GM18861 (cell line): ENCODE results near the gene SAMD1.
"Not testable (repeated sequence)": the region's sequence is repeated elsewhere in the genome, so short reads cannot be mapped to it uniquely, and the experiment has no call there.

Source experiments
- ATAC-seq: cut with Tn5 transposase; IDR thresholded peaks from one replicate; pipeline ENCODE4 v1.9.1; 2021; ENCODE audit not compliant: unreplicated experiment

The SAMD1 gene

DNA sequence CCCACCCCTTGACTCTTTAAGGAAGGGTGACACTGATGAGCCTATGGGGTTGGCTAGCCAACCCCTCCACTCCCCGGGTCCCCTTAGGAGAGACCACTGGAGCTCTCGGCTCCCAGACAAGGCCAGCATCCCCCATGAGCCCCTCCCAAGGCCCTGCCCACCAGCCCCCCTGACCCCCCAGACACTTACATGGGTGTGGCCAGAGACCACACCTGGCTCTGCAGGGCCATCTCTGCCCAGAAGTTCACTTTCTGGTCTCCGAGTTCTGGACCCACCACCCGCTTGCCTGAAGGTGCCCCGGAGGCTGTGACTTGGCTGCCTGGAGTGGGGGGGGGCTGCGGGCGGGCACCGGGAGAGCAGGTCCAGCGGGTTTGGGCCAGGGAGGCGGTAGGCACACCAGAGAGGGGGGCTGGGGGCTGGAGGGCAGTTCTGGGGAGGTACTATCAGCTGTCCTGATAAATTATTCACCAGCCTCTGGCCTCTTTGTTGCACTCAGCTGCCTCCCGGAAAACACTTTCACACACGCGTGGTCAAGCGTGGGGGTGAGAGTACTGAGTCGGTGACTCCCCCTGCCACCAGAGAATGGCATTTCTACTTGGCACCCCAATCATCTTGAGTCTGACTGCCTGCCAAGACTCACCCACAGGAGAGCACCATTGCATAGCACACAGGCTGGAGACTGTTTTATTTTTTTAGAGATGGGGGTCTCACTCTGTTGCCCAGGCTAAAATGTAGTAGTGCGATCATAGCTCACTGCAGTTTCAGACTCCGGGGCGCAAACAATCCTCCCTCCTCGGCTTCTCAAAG, 28.6 kb downstream of the SAMD1 start, which contains the start of gene PALM3:
Gene PALM3, minus strand, starts transcription at position 326 of the 807 bp plus-strand sequence. Its CDS starts 96 bp downstream, at position 230.
- ATAC-seq, result no peak

DNA sequence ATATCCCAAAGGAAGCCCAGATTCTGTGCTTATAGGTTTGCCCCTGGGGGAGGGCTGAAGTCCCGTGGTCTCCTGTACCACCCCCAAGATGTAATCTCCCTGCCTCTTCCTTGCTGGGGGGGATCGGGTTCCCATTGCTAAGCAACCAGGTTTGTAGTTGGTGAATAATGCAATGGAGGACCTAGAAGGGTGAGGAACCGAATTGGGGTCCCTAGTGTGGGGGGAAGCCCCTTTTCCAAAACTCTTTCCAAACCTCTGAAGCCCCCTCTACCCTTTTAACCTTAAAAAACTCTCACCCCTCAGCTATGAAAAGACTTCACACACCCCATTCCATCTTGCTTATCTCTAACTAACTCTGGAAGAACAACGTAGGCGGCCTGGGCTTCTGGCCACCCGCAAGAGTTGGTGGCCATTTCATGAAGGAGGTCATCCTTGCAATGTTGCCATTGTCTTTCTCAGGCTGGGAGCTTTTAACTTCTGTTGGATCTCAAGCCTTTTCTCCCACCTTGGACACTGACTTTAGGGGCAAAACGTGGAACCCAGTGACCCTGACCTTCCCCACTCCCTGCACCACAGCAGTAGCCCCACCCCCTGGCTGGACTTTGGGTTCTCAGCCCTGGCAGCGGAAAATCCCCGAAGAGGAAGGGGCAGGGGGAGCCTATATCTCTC, 29.3 kb downstream of the SAMD1 start:
- ATAC-seq, result no peak

DNA sequence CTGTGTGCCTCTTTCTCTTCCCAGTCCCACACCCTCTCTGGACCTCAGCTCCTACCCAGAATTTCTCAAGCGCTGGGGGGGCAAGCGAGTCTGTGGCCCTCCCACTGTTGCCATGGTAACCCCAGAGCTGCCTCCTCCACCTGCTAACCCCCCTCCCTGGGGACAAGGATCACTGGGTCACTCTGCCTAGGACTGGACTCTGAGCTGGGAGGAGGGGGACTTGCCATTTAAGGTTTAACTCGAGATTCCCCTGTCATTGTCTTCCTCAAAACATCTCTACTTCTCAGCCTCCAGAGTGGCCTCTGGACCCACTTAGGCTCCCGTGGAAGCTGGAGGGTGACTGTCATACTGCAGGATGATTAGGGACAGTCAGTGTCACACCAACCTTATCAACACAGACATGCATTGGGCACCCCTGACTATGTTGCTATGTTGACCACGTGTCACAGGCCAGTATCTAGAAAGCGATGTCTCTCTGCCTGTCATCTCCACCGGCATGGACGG, 30.8 kb downstream of the SAMD1 start:
- no peak for ATAC-seq

DNA sequence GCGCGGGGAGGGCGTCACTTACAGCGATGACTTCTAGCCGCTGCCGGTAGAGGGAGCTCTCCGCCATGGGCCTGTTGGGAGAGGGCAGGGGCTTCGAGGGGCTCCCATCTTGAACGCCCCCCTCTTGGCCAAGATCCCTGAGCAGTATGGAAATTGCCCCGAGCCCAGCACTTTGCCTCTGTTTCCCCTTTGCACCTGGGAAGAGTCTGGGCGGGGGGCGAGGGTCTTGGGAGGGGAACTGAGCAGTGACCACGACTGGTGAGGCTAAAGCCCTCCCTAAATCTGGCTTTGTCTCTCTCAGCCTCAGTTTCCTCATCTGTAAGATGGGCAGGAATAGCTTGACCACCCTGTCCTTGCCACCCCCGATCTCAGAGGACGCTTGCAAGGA, 31.5 kb downstream of the SAMD1 start:
- no peak for ATAC-seq

DNA sequence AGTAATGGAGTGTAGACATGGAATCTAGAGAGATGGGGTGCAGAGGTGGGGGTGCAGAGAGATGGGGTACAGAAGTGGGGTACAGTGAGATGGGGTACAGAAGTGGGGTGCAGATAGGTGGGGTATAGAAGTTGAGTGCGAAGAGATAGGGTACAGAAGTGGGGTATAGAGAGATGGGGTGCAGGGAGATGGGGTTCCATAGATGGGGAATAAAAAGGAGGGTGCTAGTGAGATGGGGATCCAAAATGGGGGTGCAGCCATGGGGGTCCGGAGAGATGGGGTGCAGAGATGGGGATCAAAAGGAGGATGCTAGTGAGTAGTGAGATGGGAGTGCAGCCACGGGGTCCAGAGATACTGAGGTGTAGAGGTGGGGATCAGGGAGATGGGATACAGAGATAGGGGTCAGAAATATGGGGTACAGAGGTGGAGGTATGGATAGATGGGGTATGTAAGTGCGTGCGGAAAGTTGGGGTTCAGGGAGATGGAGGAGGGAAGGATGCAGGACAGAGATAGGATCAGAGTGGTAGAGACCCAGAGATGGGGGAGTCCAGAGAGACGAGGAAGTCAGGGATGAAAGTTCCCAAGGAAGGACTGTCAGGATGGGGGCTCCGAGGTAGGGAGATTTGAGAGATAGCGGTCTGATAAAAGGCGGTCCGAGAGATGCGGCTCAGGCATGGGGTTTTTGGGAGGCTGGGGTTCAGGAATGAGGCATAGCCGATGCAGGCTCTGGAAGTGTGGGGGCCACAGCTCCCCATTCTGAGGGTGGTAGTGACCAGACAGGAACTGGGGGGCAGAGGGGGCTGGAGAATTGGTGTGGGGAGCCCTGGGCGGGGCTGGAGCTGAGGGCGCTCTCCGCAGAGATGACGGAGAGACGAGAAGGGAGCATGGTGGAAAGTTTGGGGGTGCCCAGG, 32.1 kb downstream of the SAMD1 start:
- no peak for ATAC-seq

DNA sequence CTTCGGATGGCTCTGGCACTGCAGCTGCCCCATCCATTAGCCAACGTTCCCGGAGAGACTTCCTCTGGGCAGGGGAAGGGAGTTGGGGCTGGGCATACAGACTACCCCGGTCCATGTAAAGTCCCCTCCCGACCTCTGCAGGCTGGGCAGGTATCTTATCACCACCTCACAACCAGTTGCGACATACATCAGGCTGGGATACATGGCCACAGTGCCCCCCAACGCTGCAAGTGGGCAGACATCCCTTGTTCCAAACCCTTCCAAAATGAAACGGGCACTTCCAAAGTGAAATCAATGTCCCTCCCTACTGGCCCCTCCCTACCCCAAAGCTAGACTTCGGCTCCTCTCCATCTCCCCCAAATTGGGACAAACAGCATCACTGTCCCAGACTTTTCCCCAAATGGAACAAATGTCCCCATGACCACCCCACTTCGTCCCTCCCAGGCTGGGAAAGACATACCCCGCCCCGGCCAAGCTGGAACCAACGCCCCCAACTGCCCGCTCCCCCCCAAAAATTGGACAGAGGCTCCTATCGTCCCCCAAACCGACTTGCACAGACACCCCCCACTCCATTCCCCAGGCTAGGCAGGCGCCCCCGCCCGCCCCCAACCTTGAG, 33.7 kb downstream of the SAMD1 start:
- ATAC-seq, result no peak

DNA sequence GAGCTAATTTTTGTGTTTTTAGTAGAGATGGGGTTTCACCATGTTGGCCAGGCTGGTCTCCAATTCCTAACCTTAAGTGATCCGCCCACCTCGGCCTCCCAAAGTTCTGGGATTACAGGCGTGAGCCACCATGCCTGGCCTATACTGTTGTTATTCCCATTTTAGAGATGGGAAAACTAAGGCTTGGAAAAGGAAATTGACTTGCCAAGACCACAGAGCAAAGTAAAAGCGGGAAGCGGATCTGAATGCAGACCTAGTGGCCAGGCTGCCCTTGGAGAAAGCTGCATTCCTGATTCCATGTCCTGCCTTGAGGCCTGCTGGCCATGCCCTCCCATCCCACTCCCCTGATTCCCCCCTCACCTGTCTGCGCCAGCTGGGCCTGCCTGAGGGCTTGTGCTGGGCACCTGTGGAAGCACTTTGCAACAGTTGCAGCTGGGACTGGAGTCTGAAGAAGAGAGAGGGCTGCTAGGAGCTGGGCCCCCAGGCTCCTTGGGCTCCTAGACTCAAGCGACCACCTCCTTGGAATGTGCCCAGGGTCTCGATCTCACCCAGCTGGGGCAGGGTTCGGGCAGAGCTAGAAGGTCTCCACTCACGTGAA, 34.4 kb downstream of the SAMD1 start:
- ATAC-seq, result no peak

DNA sequence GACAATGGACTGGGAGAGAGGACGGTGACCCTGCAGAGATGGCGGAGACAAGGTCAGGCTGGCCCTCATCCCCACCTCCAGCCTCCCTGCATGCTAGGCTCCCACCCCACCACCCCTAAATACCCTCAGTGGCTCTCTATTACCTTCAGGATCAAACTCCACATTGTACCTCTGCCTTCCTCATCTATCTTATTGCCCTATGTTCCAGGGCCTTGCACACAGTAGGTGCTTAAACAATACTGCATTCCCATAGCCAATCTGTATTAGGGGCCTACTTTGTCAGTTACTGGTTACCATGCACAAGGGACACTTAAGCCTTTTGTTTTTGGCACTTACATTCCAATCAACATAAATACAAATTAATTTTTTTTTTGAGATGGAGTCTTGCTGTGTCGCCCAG, 35.2 kb downstream of the SAMD1 start:
- no peak for ATAC-seq

DNA sequence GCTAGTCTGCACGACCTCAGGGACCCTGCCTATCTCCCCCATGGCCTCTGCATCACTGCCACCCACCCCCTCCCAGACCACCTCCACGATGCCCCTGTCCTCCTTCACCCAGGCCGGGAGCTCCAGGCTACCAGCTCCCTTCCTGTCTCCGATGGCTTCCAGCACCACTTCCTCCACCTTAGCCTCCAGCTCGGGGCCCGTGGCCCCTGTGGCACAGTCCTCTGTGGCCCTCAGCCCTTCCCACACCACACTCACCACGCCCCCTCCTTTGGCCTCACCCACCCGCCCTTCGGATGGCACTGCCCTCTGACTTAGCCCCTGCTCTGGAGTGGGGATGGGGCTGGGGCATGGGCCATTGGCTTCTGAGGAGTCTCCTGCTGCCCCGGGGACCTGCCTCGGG, 35.8 kb downstream of the SAMD1 start:
- ATAC-seq, result no peak

DNA sequence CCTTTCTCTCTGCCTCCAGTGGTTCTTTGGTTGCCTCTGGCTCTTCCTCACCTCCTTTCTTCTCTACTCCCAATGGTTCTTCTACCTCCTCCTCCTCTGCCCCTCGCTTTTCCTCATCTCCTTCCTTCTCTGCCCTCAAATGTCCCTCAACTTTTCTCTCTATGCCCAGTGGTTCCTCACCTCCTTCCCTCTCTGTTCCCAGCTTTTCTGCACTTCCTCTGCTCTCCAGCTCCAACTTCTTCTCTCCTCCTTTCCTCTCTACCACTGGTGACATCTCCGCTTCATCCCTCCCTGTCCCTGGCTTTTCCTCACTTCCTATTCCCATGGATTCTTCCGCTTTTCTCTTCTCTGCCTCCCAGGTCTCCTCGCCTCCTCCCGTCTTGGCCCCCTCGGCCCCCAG, 36.5 kb downstream of the SAMD1 start:
- ATAC-seq, result no peak

DNA sequence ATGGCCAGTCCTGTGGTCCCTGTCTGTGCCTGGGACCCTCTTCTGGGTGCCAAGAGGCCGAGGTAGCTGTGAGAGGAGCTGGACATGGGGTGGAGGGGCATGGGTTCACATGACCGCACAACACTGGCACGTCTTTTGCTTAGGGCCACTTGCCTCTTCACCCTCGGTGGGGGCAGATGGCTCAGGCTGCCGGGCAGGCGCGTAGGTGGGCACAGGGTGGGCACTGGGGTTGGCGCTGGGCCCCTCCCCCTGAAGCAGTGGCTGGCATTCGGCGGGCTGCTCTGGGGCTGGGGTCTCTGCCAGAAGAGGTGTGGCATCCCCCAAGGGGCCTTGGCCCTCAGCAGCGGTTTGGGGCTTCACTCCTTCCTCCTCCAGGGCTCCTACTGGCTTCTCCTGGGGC, 37.1 kb downstream of the SAMD1 start:
- no peak for ATAC-seq

DNA sequence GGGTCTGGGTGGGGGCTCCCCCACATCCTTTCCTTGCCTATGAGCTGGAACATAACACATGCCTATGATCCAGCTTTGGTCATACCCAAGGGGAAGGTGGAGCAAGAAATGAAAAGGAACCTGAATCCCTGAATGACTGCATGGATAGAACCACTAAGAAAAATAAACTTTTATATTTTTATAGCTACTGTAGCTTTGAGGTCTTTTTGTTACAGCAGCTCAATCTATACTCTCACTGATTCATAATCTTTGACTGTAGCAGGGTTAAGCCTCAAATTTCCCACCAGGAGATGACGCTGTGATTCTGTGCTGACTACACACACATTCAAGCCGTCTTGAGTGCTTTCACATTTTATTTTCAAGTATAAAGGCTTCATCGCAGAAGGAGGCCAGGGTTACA, 37.5 kb downstream of the SAMD1 start:
- no peak for ATAC-seq

DNA sequence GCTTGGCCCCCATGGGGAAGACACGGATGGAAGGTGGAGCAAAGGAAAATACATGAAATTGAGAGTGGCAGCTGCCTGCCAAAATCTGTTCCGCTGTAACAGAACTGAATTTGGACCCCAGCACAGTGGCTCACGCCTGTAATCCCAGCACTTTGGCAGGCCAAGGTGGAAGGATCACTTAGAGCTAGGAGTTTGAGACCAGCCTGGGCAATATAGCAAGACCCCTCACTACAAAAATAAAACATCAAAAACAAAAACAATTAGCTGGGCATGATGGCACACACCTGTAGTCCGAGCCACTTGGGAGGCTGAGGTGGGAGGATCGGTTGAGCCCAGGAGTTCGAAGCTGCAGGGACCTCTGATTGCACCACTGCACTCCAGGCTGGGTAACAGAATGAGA, 38.1 kb downstream of the SAMD1 start:
- no peak for ATAC-seq

DNA sequence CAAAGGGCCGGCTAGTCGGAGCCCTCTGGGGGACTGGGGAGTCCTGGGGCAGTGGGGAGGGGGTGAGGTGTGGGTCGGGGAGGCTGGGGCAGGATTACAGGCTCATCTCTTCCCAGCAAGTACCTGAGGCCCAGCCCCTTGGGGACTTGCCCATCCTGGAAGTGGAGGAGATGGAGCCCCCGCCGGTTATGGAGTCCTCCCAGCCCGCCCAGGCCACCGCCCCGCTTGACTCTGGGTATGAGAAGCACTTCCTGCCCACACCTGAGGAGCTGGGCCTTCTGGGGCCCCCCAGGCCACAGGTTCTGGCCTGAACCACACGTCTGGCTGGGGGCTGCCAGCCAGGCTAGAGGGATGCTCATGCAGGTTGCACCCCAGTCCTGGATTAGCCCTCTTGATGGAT, 38.6 kb downstream of the SAMD1 start:
- no peak for ATAC-seq

DNA sequence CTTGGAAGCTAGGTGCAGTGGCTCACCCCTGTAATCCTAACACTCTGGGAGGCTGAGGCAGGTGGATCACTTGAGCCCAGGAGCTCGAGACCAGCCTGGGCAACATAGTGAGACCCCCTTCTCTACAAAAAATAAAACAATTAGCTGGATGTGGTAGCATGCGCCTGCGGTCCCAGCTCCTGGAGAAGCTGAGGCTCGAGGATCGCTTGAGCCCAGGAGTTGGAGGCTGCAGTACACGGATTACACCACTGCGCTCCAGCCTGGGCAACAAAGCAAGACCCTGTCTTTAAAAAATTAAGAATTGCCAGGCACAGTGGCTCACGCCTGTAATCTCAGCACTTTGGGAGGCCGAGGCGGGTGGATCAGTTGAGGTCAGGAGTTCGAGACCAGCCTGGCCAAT, 39.6 kb downstream of the SAMD1 start:
- not testable (repeated sequence) for ATAC-seq

DNA sequence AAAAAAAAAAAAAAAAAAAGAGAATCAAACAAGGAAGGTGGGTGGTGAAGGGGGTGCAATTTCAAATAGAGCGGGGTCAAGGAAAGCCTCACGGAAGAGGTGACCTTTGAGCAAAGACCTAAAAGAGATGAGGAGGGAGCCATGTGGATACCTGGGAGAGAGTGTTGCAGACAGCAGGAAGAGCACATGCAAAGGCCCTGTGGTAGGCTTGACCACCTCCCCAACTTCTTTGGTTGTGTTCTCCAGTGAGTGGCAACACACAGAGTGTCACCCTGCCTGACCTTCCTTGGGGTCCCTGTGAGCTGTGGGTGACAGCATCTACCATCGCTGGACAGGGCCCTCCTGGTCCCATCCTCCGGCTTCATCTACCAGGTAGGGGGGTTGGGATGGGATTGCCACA, 40.0 kb downstream of the SAMD1 start:
- no peak for ATAC-seq

DNA sequence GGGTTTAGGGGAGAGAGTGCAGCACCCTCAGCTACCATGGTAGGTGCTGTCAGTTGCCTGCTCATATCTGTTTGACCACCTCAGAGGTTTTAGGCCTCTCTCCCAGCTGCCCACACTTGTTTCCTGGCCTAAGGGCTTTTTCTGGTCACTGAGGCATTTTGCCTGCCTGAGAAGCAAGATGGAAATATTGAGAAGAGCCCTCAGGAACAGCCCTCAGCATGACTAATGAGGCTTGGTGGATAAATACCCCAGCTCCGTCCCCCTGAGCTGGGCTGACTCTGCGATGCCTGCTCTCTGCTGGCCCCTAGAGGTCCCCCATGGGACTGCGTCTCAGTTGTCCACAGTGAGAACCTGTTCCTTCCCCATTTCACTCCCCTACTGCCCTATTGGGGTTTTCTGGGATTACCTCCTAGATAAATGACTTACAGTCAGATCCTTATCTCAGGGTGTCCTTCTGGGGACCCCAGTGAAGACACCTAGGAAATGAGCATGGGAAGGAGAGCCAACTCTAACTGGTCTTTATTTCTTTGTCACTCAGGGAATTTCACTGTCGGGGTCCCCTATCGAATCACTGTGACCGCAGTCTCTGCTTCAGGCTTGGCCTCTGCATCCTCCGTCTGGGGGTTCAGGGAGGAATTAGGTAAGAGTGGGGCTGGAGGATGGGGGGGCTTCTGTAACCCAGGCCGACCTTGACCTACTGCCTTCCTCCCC, 42.0 kb downstream of the SAMD1 start:
- no peak for ATAC-seq

DNA sequence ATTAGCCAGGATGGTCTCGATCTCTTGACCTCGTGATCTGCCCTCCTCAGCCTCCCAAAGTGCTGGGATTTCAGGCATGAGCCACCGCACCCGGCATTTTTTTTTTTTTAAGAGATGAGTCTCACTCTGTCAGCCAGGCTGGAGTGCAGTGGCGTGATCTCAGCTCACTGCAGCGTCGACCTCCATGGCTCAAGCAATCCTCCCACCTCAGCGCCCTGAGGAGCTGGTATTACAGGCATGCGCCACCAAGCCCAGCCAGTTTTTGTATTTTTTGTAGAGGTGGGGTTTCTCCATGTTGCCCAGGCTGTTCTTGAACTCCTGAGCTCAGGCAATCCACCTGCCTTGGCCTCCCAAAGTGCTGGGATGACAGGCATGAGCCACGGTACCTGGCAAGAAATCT, 42.7 kb downstream of the SAMD1 start:
- ATAC-seq, result not testable (repeated sequence)

DNA sequence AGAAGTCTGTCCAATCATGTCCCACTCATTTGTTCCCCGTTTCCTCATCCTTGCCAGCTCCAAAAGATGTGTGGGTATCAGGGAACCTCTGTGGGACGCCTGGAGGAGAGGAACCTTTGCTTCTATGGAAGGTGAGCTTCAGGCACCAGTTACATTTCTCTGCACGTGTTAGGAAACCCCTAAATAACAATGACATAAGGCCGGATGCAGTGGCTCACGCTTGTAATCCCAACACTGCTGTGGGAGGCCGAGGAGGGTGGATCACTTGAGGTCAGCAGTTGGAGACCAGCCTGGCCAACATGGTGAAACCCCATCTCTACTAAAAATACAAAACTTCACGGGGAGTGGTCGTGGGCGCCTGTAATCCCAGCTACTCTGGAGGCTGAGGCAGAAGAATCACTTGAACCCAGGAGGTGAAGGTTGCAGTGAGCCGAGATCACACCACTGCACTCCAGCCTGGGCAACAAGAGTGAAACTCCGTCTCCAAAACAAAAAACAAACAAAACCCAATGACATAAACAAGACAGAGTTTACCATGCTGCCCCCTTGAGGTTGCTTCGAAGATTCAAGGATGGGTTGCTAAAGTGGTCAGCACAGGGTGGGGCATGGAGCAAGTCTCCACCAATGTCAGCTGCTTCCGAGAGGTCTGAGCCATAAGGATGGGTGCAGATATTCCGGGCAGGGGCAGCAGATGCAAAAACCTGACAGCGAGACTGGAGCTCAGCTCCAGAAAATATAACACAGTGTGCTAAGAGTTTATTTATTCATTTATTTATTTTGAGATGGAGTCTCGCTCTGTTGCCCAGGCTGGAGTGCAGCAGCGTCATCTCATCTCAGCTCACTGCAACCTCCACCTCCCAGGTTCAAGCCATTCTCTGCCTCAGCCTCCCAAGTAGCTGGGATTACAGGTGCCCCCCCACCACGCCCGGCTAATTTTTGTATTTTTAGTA, 47.6 kb downstream of the SAMD1 start:
- ATAC-seq, result not testable (repeated sequence)
